ENCODE measurements around the gene SPATA2L. TPM values are rescaled to one million over a fixed set of nuclear protein-coding genes. Genes with fewer than 3 reads are reported as not detected.

The SPATA2L gene
- total RNA-seq: 10.9 TPM

GRCh38 chr16:89701425-89702406, at the start of gene SPATA2L:
Gene SPATA2L, minus strand, starts transcription at chr16:89701705. Its CDS starts 473 bp downstream, at chr16:89701232.
- peak; percentile 89 for DNase-seq

GRCh38 chr16:89749637-89750036, 48.1 kb upstream of the SPATA2L start:
- no peak for DNase-seq

- no peak for DNase-seq
These were observed 47.4 kb upstream of the SPATA2L start for GRCh38 chr16:89748921-89749320.

GRCh38 chr16:89748076-89748475, 46.6 kb upstream of the SPATA2L start:
- DNase-seq: no peak

- no peak for DNase-seq
These were observed 44.5 kb upstream of the SPATA2L start for GRCh38 chr16:89746043-89746442.

- DNase-seq: no peak
These were observed 43.3 kb upstream of the SPATA2L start for GRCh38 chr16:89744813-89745212.

- no peak for DNase-seq
These were observed 41.4 kb upstream of the SPATA2L start for GRCh38 chr16:89742948-89743347.

GRCh38 chr16:89741342-89742014, 40.0 kb upstream of the SPATA2L start:
- no peak for DNase-seq

- no peak for DNase-seq
These were observed 37.9 kb upstream of the SPATA2L start for GRCh38 chr16:89739383-89739782.

- DNase-seq: no peak
These were observed 37.2 kb upstream of the SPATA2L start for GRCh38 chr16:89738538-89739317.

GRCh38 chr16:89738072-89738377, 36.5 kb upstream of the SPATA2L start:
- DNase-seq: no peak

GRCh38 chr16:89737341-89738071, 36.0 kb upstream of the SPATA2L start:
- no peak for DNase-seq

GRCh38 chr16:89736554-89736953, 35.0 kb upstream of the SPATA2L start:
- DNase-seq: no peak

- no peak for DNase-seq
These were observed 32.3 kb upstream of the SPATA2L start for GRCh38 chr16:89733792-89734191.

GRCh38 chr16:89733322-89733721, 31.8 kb upstream of the SPATA2L start:
- no peak for DNase-seq

GRCh38 chr16:89732918-89733242, 31.4 kb upstream of the SPATA2L start:
- no peak for DNase-seq

GRCh38 chr16:89732142-89732917, 30.8 kb upstream of the SPATA2L start:
- DNase-seq: no peak

GRCh38 chr16:89730610-89731234, 29.2 kb upstream of the SPATA2L start:
- DNase-seq: no peak

- peak; percentile 50 for DNase-seq
These were observed 28.5 kb upstream of the SPATA2L start for GRCh38 chr16:89729863-89730593.

- no peak for DNase-seq
These were observed 27.8 kb upstream of the SPATA2L start for GRCh38 chr16:89729293-89729692.
